ENCODE data around the gene RNF149. TPM values are rescaled to one million over a fixed set of nuclear protein-coding genes. Genes with fewer than 3 reads are reported as not detected.

The RNF149 gene
- total and polyA plus RNA-seq, 9 of the 15 experiments (the other 6 are each of a cell fraction or from before 2014, with no cell fraction given) = 9.0 to 31.5 (median 22.8) TPM

GRCh38 chr2:101310834-101311695 is 2.6 kb upstream of the RNF149 start:
- DNase-seq (ENCODE audit: extremely low read depth in 1 of 4, low spot score in 3 of 4) = no peak
- peaks cover 25% of the 10 kb centered on the region for H3K79me2 ChIP-seq (ENCODE audit: control insufficient read depth, insufficient read depth, low read length)
- ChIA-PET CTCF (ENCODE audit: low intra/inter-chr PET ratio) (no interaction called here), POLR2A (no interaction called here)
- in situ Hi-C loops (cut with MboI) = no loop called here
- peaks cover 16% of the 10 kb centered on the region in 2 experiments; a peak in 4 of 5 replicates for H3K4me1 ChIP-seq (replicated peaks in 1 of 2; ENCODE audit: control insufficient read depth in 2 of 2, insufficient read depth in 2 of 2, low read length in 2 of 2)
- intact Hi-C loops (cut with micrococcal nuclease) = no loop called here
- peak overlapping the region; percentile 99; the same call in 1 of the 2 replicates for H2AFZ ChIP-seq (ENCODE audit: low read depth, low read length)
- H3K9me1 ChIP-seq (ENCODE audit: control insufficient read depth, insufficient read depth, low read length) = no peaks in the 10 kb centered on the region
- WGBS (ENCODE audit: insufficient coverage, low coverage, missing lambda C conversion rate) = 30% methylated on average over 7 of the region's 7 CpGs
- FAIRE-seq = no peak
- peaks cover 11% of the 10 kb centered on the region for H4K20me1 ChIP-seq (replicated peaks; ENCODE audit: control insufficient read depth, insufficient read depth, low read length)
- H3K9ac ChIP-seq (ENCODE audit: insufficient read depth in 1 of 2, low read depth in 2 of 2, low read length in 2 of 2) = no peak overlapping the region
- no peaks in the 10 kb centered on the region for H3K27me3 ChIP-seq (ENCODE audit: control insufficient read depth in 2 of 2, insufficient read depth in 2 of 2, low read length in 2 of 2)
- no peak overlapping the region for H3K27ac ChIP-seq (ENCODE audit: extremely low read depth, low read depth, low read length)
- BruUV-seq (replicated peaks) = no TSS peak
- no peak overlapping the region for H3K4me3 ChIP-seq
- H3K4me2 ChIP-seq (ENCODE audit: insufficient read depth, low read length) = no peak overlapping the region
- no peaks in the 10 kb centered on the region for H3K9me3 ChIP-seq (replicated peaks; ENCODE audit: control insufficient read depth, insufficient read depth, low read depth, low read length)
- ATAC-seq = no peak
- peaks cover 6% of the 10 kb centered on the region for H3K36me3 ChIP-seq (ENCODE audit: control insufficient read depth, insufficient read depth, low read length)
- no peak for TF ChIP-seq OTX1 (CRISPR knock-in tag; IDR thresholded peaks at IDR 0.05)
- TF ChIP-seq MCM5 (IDR thresholded peaks at IDR 0.05; ENCODE audit: low read depth) = no peak
- no peak for TF ChIP-seq CREM (IDR thresholded peaks at IDR 0.05; ENCODE audit: low read depth)
- TF ChIP-seq ZNF766 (CRISPR knock-in tag; conservative IDR thresholded peaks at IDR 0.05) = peak; percentile 91
- TF ChIP-seq ZNF644 (tag; IDR thresholded peaks at IDR 0.05; ENCODE audit: low read depth) = no peak
- TF ChIP-seq ZNF133 (CRISPR knock-in tag; IDR thresholded peaks at IDR 0.05) = 0 out of 2 replicates have a peak, but pooled peaks have one; percentile 36
- TF ChIP-seq, protein P1, sequence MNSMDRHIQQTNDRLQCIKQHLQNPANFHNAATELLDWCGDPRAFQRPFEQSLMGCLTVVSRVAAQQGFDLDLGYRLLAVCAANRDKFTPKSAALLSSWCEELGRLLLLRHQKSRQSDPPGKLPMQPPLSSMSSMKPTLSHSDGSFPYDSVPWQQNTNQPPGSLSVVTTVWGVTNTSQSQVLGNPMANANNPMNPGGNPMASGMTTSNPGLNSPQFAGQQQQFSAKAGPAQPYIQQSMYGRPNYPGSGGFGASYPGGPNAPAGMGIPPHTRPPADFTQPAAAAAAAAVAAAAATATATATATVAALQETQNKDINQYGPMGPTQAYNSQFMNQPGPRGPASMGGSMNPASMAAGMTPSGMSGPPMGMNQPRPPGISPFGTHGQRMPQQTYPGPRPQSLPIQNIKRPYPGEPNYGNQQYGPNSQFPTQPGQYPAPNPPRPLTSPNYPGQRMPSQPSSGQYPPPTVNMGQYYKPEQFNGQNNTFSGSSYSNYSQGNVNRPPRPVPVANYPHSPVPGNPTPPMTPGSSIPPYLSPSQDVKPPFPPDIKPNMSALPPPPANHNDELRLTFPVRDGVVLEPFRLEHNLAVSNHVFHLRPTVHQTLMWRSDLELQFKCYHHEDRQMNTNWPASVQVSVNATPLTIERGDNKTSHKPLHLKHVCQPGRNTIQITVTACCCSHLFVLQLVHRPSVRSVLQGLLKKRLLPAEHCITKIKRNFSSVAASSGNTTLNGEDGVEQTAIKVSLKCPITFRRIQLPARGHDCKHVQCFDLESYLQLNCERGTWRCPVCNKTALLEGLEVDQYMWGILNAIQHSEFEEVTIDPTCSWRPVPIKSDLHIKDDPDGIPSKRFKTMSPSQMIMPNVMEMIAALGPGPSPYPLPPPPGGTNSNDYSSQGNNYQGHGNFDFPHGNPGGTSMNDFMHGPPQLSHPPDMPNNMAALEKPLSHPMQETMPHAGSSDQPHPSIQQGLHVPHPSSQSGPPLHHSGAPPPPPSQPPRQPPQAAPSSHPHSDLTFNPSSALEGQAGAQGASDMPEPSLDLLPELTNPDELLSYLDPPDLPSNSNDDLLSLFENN (IDR thresholded peaks at IDR 0.05; ENCODE audit: low read depth in 2 of 2, low read length in 2 of 2) = no peak
- no peak for TF ChIP-seq TAL1 (IDR thresholded peaks at IDR 0.05)
- TF ChIP-seq, protein P2, sequence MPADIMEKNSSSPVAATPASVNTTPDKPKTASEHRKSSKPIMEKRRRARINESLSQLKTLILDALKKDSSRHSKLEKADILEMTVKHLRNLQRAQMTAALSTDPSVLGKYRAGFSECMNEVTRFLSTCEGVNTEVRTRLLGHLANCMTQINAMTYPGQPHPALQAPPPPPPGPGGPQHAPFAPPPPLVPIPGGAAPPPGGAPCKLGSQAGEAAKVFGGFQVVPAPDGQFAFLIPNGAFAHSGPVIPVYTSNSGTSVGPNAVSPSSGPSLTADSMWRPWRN (IDR thresholded peaks at IDR 0.05; ENCODE audit: low read depth) = no peak
- no peak for TF ChIP-seq ZNF217 (CRISPR knock-in tag; IDR thresholded peaks at IDR 0.05)
- TF ChIP-seq EP300 (IDR thresholded peaks at IDR 0.05; ENCODE audit: low read length) = no peak
- TF ChIP-seq CEBPB (tag; IDR thresholded peaks at IDR 0.05) = no peak
- no peak for TF ChIP-seq DDX20 (tag; IDR thresholded peaks at IDR 0.05; ENCODE audit: low read depth)
- no peak for TF ChIP-seq POLR3A (IDR thresholded peaks at IDR 0.05; ENCODE audit: borderline replicate concordance, extremely low read depth, insufficient read depth, insufficient read length)
- no peak for TF ChIP-seq ETV1 (tag; conservative IDR thresholded peaks at IDR 0.05; ENCODE audit: low read depth)
- no peak for TF ChIP-seq NR2C2 (CRISPR knock-in tag; IDR thresholded peaks at IDR 0.05)
- TF ChIP-seq NR2C2 (tag; IDR thresholded peaks at IDR 0.05) = peak; percentile 66; the same call in 1 of the 2 replicates
- TF ChIP-seq RAD51 (IDR thresholded peaks at IDR 0.05; ENCODE audit: borderline replicate concordance, low read depth) = no peak
- no peak for TF ChIP-seq HDAC6 (IDR thresholded peaks at IDR 0.05; ENCODE audit: low read depth, low read length)
- no peak for TF ChIP-seq ZFP1 (CRISPR knock-in tag; IDR thresholded peaks at IDR 0.05)
